Stomach (tissue), 9 donors: Measurements from ENCODE around the gene ACTL8. TPM values are rescaled to one million over a fixed set of nuclear protein-coding genes. Genes with fewer than 3 reads are reported as not detected.

ENCODE experiments used
- DNase-seq, 2 donors: peaks; one replicate each; pipeline versions ENCODE4 v3.0.0 to v3.0.0-alpha.2; 2013 to 2019
- H3K27ac ChIP-seq, 5 donors: fragments of 200-600 bp in 4 of 5; sonication (generic) in 4 of 5; one replicate each; pipeline ENCODE4 v1.5.1; 2013 to 2019; ENCODE audit warnings: mild to moderate bottlenecking in 1 of 5, moderate library complexity in 1 of 5
- H3K27me3 ChIP-seq, 3 donors: fragments of 200-600 bp; sonication (generic); one replicate each; pipeline ENCODE4 v1.5.1; 2017 to 2019; ENCODE audit warnings: mixed run types in 1 of 3
- H3K36me3 ChIP-seq, 4 donors: fragments of 200-600 bp; sonication (generic); 1 replicate in 3 of 4; 2 replicates in 1 of 4; pipeline ENCODE4 v1.5.1; 2016 to 2019
- H3K4me1 ChIP-seq, 4 donors: fragments of 200-600 bp; sonication (generic); one replicate each; pipeline ENCODE4 v1.5.1; 2016 to 2019
- H3K4me3 ChIP-seq, 4 donors: fragments of 200-600 bp; sonication (generic) in 3 of 4; one replicate each; pipeline ENCODE4 v1.5.1; 2016 to 2019; ENCODE audit warnings: mild to moderate bottlenecking in 1 of 4
- H3K9me3 ChIP-seq, 4 donors: fragments of 200-600 bp; sonication (generic); one replicate each; pipeline ENCODE4 v1.5.1; 2016 to 2019
- CTCF ChIP-seq, 7 experiments: fragments of 450-650 bp in 4 of 7; fragments of 200-600 bp in 3 of 7; sonication (generic) in 3 of 7; IDR thresholded peaks; one replicate each; pipeline ENCODE4 v1.5.1; 2016 to 2019; ENCODE audit warnings: antibody characterized with exemption in 7 of 7, control low read depth in 2 of 7, mild to moderate bottlenecking in 1 of 7
- EP300 ChIP-seq: sonication (generic); formaldehyde crosslinking; IDR thresholded peaks from one replicate; pipeline ENCODE4 v1.6.1; 2017; ENCODE audit warnings: antibody characterized with exemption
- POLR2A ChIP-seq, 4 donors: fragments of 450-650 bp; IDR thresholded peaks; one replicate each; pipeline ENCODE4 v1.6.1; 2016; ENCODE audit warnings: antibody characterized with exemption in 4 of 4, control low read depth in 2 of 4, mild to moderate bottlenecking in 1 of 4, moderate library complexity in 1 of 4
- POLR2AphosphoS5 ChIP-seq, 3 donors: sonication (generic); formaldehyde crosslinking; IDR thresholded peaks; one replicate each; pipeline ENCODE4 v1.6.1; 2016; ENCODE audit warnings: antibody characterized with exemption in 3 of 3
- WGBS, 5 donors: extraction: QIAGEN DNeasy Blood & Tissue Kit in 3 of 5; methylation state at CpG; one replicate each; pipeline versions ENCODE4 v1.1.5 to v1.1.7; 2013 to 2018; 5-methylcytosine and 5-hydroxymethylcytosine counted together
- intact Hi-C: fragments of 100-400 bp; cut with DNase I; formaldehyde crosslinking; loops from one replicate; pipeline ENCODE4 v1.15.1; 2023; ENCODE audit warnings: low total_unique reads
- polyA plus RNA-seq, 3 donors: library from polyadenylated mRNA; stranded (reverse); fragments of 200-250 nt; gene quantifications; one replicate each; pipeline ENCODE4 v1.2.3, GENCODE V29; 2013
- total RNA-seq, 5 donors: library from RNA; depleted of rRNA; stranded (reverse); fragments of >200 nt; gene quantifications; one replicate each; pipeline versions ENCODE4 v1.1.0 to v1.2.3, GENCODE V29; 2014 to 2016
- donor health status: healthy with polysubstance abuse.
- donor health status: Bipolar disorder and iron deficiency.
- donor health status: healthy.

The ACTL8 gene
- total and polyA plus RNA-seq, 8 donors = not detected

- peaks cover 0 to 8% (median 0%) of the 10 kb centered on the region in 4 donors for H3K9me3 ChIP-seq
- 61 to 69% (median 66%) methylated on average over 5 to 7 of the region's 7 CpGs for WGBS, 5 donors
- no peak overlapping the region for H3K27ac ChIP-seq
- TF ChIP-seq CTCF (IDR thresholded peaks at IDR 0.05) (no peak), EP300 (no peak), POLR2A (IDR thresholded peaks at IDR 0.05) (no peak), POLR2AphosphoS5 (IDR thresholded peaks at IDR 0.05) (no peak)
- H3K4me1 ChIP-seq = no peaks in the 10 kb centered on the region
- H3K36me3 ChIP-seq = no peaks in the 10 kb centered on the region
- peaks cover 0 to 64% (median 11%) of the 10 kb centered on the region in 3 donors for H3K27me3 ChIP-seq
- intact Hi-C loops = no loop called here
- no peak overlapping the region for H3K4me3 ChIP-seq
- DNase-seq = no peak
Measured at GRCh38 chr1:17725811-17726582, 29.1 kb upstream of the ACTL8 start.

GRCh38 chr1:17728123-17728712, 26.9 kb upstream of the ACTL8 start:
- intact Hi-C loops = no loop called here
- TF ChIP-seq POLR2AphosphoS5 (IDR thresholded peaks at IDR 0.05) = no peak
- no peaks in the 10 kb centered on the region for H3K4me1 ChIP-seq
- no peaks in the 10 kb centered on the region for H3K36me3 ChIP-seq
- H3K27me3 ChIP-seq = peaks cover 0 to 60% (median 11%) of the 10 kb centered on the region in 3 donors
- no peak overlapping the region for H3K4me3 ChIP-seq
- WGBS, 5 donors = 69 to 76% (median 72%) methylated on average over 6 of the region's 6 CpGs
- no peak overlapping the region for H3K27ac ChIP-seq
- peaks cover 0 to 8% (median 0%) of the 10 kb centered on the region in 4 donors for H3K9me3 ChIP-seq
- DNase-seq = no peak

GRCh38 chr1:17729248-17729647, 25.9 kb upstream of the ACTL8 start:
- no peaks in the 10 kb centered on the region for H3K36me3 ChIP-seq
- 32 to 62% (median 34%) methylated on average over 12 of the region's 12 CpGs for WGBS, 5 donors
- no peak for DNase-seq
- H3K4me1 ChIP-seq = no peaks in the 10 kb centered on the region
- H3K9me3 ChIP-seq = peaks cover 0 to 8% (median 0%) of the 10 kb centered on the region in 4 donors
- no peak for TF ChIP-seq POLR2A (IDR thresholded peaks at IDR 0.05)
- TF ChIP-seq EP300 = no peak
- no peak for TF ChIP-seq CTCF (IDR thresholded peaks at IDR 0.05)
- TF ChIP-seq POLR2AphosphoS5 (IDR thresholded peaks at IDR 0.05) = no peak
- intact Hi-C loops = no loop called here
- peaks cover 0 to 51% (median 11%) of the 10 kb centered on the region in 3 donors for H3K27me3 ChIP-seq
- H3K4me3 ChIP-seq = no peak overlapping the region
- H3K27ac ChIP-seq = no peak overlapping the region

- H3K9me3 ChIP-seq = peaks cover 0 to 8% (median 0%) of the 10 kb centered on the region in 4 donors
- DNase-seq = no peak
- WGBS, 5 donors = 68 to 80% (median 74%) methylated on average over 10 of the region's 10 CpGs
- no peak overlapping the region for H3K27ac ChIP-seq
- intact Hi-C loops = no loop called here
- no peaks in the 10 kb centered on the region for H3K36me3 ChIP-seq
- no peaks in the 10 kb centered on the region for H3K4me1 ChIP-seq
- no peak overlapping the region for H3K4me3 ChIP-seq
- H3K27me3 ChIP-seq = peaks cover 0 to 52% (median 11%) of the 10 kb centered on the region in 3 donors
- TF ChIP-seq POLR2A (IDR thresholded peaks at IDR 0.05) (no peak), POLR2AphosphoS5 (IDR thresholded peaks at IDR 0.05) (no peak), CTCF (IDR thresholded peaks at IDR 0.05) (no peak), EP300 (no peak)
Measured at GRCh38 chr1:17729909-17730308, 25.2 kb upstream of the ACTL8 start.
